ENCODE results near the gene HHATL.

Gene HHATL, protein sequence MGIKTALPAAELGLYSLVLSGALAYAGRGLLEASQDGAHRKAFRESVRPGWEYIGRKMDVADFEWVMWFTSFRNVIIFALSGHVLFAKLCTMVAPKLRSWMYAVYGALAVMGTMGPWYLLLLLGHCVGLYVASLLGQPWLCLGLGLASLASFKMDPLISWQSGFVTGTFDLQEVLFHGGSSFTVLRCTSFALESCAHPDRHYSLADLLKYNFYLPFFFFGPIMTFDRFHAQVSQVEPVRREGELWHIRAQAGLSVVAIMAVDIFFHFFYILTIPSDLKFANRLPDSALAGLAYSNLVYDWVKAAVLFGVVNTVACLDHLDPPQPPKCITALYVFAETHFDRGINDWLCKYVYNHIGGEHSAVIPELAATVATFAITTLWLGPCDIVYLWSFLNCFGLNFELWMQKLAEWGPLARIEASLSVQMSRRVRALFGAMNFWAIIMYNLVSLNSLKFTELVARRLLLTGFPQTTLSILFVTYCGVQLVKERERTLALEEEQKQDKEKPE
- total RNA-seq = 0 to 0.07 reads per million in 2 donors

DNA sequence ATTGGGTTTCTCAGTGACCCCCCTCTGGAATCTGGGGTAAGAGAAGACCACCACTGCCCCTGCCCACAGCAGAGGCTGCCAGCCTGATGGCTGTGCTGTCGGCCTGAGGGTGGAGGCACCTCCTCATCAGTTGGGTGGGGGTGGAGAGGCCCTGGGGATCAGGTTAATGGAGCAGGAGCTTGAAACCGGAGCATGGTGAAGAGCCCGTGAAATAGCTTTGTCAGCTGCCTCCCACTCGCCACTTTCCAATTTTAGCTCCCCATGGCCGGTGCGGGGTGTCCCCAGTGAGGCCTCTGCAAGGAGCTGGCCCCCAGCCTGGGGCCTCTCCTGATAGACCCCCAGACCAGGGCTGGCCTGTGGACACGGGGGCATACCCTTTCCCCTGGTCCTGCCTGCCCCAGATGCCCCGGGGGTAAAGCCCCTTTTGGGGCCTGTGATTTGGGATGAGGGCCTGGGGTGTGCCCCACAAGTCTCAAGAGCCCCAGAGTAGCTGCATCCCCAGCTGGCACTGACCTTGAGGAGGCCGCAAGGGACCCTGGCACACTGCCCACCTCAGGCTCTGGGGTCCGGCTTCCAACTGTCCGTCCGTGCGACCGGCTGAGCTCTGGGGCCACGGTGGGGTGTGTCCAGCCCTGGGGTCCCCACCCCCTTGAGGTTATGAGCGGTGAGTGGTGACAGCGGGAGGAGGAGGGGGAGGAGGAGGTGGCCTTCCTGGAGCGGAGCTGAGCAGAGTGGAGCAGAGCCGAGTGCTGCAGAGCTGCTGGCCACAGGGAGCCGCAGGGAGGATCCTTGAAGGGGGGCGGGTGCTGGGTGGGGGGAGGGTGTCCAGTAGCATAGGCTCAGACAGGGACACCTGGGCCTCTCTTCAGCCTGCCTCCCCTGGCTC lies at the start of gene HHATL:
Gene HHATL (minus strand): TSS at position 733 of the 886 bp plus-strand sequence. CDS start 1,972 bp downstream, outside the sequence.
- DNase-seq = no peak

DNA sequence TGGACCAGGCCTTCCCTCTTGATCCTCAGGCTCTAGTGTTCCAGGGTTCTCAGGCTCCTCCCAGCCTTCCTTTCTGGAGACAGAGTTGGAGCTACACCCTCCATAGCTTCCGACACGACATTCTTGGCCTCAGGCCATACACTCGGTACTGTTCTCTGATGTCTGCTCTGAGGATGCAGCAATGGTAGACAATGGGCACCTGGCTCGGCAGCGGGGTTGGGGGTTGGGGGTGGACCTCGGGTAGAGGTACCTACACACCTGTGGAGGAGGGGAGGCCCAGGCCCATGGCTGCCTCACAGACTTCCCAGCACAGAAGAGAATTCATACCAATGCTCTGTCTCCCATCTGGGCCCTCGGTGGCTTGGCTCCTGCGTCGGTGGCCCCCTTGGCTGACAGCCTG lies 49.0 kb upstream of the HHATL start:
- no peak for DNase-seq

DNA sequence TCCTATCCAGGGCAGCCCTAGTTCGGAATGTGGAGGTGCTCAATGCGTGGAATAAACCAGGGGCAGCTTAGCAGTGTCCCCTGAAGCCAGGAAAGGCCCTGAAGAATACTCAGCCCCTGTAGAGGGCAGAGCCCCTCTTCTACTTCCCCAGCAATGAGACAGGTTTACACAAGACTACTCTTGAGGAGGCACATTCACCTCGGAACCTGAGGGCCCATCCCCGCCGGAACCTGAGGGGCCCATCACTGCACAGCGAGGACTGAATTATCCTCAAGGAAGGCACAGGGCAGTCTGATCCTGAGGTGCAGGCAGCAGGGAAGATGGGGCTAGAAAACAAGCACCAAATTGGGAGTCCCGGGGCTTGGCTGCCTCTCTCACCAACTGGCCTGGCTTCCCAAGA lies 48.2 kb upstream of the HHATL start:
- DNase-seq = no peak

DNA sequence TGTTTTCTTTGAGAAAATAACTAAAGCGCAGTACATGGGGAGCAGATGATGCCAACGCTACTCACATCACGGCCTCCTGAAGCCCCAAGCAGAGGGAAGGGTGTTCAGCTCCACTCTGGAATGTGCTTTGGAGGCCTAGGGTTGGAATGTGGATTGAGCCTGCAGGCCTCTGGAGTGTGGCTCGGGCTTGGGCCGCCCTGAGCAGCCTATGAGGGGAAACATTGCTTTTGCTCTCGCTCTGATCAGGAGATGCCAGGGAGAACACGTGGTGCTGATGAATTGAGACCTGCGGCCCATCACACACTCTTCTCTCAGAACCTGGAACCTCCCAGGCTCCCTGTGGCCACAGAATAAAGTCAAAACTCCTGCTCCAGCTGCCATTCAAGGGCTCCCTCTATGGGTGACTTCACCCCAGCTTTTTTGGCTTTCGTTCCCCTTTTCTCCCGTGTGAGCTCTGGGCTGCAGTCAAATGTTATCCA lies 47.2 kb upstream of the HHATL start:
- DNase-seq = no peak

DNA sequence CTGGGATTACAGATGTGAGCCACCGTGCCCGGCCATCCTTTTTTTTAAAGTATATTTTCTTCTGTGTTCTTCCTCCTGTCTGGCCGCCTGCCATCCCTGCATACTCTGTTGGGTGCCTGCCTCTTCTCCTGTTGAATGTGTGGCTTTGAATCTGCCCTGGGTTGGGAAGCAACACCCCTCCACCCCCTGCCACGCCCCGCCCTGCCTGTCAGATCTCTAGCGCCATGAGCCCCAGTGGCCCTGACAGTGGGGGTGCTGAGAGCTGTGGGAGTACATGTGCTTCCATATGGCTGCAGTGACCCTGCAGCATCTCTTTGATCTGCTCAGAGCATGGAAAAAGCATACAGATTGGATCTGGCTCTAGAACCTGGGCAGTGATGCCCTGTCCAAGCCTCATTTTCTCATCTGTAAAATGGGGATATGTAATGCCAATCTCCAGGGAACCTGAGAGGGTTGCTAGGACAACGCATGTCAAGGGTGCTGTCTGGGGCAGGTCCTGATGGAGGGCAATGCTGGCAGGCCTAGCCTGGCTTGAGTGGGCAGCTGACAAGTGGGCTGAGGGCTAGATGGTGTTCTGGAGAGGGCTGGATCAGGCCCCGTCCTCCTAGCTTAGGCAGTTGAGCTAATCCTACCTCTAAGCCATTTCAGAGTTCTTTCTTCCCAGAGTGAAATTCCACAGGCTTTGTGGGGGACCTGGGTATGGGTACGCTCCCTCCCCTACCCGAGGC lies 46.6 kb upstream of the HHATL start:
- DNase-seq = no peak

DNA sequence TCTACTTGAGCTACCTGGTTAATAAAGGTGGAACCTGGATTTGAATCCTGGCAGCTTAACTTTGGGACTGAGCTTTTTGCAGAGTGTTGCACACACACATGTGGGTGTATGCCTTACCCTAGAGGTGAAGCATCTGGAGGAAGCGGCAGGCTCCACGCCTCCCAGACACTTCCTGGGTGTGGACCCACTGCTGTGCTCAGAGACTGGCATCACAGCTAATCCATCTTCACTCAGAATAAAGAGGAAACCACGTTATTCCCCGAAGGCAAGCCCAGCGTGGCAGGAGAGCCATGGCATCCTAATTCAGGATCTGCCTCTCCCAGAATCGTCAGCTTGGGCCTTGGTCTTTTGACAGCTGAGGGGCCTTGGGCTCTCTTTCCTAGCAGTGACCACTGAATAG lies 45.0 kb upstream of the HHATL start:
- peak in 2 of 5 experiments; percentile 12 to 66 for DNase-seq

DNA sequence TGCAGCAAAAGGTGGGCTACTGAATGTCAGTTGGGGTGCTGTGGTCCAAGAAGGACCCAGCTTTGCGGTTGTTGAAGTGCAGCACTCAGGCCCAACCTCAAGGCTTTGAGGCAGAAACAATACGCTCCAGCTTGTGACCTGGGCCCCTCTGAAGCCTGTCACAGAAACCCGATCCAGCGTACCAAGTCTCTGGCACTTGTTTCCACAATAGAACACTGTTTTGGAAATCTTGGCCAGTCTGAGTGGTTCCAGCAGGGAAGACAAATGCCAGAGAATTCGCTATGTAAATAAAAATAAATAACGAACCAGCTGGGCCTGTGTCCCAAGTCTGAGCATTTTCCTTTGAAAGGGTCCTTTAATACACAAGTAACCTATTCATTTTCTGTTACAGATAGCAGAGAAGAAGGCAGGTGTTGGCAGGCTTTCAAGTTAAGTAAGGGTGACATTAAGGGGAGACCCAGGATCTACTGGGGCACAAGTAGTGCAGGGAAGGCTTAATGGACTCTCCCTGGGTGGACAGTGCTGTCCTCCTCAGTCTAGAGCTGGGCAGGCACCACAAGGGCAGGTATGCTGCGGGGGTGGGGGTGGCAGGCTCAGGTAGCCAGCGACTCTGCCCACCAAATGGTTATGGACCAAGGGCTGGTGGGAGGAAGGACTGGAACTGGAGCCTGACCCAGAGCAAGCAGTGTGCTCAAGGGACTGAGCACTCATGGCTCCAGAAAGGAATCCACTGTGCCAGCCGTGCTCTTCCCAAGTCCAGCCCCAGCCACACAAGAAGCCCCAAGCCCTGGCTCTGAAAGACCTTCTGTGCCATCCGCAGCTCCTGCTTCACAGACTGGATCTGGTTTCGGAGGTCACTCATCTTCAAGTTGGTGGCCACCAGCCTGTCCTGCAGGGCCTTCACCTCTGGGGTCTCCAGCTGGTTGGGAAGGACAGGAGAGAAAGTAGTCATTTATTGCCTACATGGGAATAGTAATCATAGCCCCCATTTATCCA lies 44.2 kb upstream of the HHATL start:
- no peak for DNase-seq

DNA sequence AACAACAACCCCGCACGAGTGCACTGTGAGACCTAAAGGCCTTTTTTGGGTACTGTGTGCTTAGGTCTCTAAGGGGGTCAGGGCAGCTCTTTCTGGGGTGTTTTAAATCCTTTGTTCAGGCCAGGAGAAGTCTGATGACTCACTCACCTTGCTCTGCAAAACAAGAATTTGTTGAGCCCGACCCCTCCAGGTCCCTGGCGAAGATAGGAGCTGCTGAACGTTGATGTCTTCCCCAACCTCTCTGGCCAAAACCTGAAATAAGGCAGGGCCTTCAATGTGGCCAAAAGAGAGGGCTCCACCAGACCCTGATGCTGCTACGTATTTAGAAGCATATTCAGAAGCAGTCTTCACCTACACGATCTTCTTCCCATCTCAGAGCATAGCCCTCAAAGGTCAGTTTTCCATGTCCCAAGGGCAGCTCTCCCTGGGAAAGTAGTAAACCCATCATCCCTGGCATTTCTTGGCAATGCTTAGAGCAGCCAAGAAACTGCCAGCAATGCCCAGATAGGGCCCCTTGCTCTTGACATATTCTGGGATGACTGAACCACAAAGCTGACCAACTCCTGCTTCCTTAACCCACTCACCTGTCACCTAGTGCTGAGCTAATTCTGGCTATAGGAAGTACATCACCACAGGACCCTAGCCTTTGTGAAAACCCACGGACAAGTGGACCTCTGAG lies 43.3 kb upstream of the HHATL start:
- no peak for DNase-seq

DNA sequence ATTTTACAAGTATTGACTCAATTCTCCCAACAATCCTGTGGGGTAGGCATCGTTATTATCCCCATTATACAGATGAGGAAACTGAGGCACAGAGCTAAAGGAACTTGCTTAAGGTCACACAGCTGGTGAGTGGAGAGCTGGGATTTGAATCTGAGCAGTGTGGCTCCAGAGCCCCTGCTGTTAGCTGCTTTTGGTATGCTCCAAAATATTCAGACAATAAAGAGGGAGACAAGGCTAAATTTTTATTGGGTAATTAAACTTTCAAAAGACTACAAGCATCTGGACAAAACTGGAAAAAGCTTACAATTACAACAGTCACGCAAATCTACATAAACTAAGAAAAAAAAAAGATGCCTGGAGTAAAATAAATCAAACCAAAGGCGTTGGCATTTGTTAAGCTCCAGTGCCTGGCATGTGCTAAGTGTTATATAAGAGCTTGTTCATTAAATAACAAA lies 42.7 kb upstream of the HHATL start:
- no peak for DNase-seq

DNA sequence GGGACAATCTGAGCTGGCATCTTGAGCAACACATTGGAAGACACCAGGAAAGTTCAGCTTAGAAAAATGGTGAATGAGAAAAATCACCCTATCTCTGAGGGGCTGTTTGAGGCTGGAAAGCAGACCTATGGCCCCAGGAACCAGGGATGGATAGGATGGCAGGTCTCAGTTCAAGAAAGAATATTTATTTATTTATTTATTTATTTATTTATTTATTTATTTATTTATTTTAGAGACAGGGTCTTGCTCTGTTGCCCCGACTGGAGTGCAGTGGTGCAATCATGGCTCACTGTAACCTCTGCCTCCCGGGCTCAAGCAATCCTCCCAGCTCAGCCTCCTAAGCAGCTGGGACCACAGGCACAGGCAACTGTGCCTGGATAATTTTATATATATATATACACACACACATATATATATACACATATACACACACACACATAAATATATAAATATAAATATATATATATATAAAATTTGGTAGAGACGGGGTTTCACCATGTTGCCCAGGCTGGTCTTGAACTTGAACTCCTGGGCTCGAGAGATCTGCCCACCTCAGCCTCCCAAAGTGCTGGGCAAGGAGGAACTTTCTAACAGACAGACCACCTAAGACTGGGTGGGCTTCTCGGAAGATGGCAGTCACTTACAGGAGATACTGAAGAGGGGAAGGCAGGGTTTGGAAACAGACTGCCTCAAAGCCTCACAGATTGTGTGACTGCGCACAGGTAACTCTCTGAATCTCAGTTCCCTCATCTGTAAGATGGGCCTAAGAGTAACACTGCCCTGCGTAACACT lies 40.8 kb upstream of the HHATL start:
- DNase-seq = no peak

DNA sequence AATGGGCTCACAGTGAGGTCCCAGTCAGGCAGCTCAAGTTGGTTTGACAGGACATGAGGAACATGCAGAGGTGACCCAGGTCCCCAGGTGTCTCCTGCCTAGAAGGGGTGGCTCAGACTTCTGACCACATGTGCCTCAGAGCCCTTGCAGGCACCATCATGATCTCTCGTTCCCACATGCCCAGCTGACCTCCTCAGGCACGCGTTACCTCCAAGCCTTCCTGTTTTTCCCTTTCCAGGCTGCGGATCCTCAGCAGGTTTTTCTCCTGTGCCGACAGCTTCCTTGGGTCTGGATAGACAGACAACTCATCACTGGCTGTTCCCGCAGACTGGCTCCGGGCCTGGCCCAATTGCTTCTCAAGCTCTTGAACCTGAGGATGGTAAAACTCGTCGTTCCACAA lies 40.1 kb upstream of the HHATL start:
- no peak for DNase-seq

DNA sequence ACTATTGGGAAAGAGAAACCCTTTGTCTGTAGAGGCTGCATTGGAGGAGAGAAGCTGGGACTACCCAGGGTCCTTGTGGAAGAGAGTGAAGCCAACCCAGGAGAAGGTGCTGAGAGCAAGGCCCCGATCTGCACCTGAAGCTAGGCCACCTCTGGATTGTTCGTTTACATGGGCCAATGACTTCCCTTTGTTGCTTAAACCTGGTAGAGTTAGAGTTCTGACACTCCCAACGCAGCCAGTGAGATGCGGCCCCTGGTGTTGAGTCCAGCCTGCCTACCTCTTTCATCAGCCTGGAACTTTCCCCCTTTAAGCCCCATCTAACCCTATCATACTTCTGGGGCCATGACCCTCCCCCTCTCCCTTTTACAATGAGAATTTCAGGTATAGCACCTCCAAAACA lies 39.7 kb upstream of the HHATL start:
- DNase-seq = no peak

DNA sequence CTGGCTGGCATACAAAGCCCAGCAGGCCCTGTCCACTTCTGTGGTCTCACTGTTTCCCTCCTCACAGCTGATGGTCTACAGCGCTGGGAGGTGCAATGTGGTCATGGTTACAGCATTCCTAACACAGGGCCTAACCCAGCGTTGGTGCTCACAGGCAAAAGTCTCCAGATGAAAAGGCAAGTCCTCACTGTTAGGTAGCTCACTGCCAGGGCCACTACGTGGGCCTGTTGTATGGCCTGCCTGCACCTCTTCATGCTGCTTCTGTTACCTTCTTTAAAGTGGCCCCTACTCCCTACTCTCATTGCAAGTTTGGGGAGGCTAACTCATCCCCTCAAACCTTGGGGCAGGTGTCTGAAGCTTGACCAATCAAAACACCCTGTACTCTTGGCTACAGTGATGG lies 39.2 kb upstream of the HHATL start:
- no peak for DNase-seq

DNA sequence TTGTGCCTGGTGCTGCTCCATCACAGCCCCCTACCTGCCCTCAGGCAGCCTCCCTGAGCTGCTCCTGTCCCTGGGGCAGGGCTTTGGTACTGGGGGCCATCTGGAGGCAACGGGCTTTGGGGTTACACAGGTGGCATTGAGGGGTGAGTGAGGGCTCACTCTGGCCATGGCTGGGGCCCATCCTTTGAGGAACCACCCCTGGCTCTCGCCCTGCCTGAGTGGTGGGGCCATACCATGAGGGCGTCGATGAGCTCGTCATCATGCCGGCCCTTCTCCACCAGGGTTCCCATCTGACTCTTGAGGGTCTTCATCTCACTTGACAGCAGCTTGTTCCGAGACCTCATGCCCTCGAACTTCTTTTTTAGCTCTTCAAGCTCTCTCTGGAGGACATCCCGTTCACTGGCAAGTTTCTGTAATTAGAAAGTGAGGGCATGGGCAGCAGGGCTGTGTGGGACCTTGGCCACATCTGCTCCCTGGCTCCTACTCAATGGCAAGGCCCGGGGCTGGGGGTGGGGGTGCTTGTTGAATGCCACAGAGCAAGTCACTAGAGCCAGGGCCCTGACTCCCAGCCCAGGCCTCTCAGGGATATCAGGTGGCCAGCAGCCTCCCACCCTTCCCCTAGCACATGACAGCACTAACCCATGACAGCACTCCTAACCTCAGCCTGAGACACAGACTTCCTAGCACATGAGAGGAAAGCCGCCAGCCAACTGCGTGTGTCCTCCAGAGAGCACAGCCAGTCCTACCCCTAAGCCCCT lies 37.0 kb upstream of the HHATL start:
- no peak for DNase-seq

DNA sequence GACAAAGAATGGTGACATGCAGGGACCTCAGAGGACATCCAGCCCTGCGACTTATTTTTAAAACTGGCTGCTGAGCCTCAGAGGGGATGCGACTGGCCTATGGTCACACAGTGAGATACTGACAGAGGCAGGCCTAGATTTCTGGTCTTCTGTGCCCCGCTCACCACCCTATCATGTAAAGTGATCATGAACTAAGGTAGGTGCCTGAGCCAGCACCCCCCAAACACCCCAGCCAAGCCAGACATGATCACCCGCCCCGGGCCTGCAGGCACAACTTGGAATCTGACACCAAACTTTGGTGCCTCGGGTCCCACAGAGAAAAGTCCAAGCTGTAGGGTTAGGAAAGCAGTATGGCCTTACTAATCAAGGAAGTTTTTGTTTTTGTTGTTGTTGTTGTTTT lies 33.9 kb upstream of the HHATL start:
- no peak for DNase-seq

DNA sequence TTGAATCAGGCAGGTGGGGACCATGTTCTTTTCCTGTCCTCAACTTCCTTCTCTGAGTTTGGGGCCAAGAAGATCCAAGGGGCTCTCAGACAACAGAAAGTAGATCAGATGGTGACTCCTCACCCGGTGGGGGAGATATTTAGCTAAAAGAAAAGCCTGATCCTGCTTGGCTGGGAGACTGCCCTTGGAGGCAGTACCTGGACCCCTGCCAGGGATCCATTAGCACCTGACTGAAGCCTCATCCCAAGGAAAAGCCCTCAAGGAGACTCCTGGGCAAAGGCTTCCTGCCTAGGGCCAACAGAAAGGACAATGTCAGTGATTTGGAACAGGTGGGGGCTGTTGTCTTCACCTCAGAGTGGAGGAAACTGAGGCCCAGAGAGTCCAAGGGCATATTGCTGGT lies 33.5 kb upstream of the HHATL start:
- no peak for DNase-seq

DNA sequence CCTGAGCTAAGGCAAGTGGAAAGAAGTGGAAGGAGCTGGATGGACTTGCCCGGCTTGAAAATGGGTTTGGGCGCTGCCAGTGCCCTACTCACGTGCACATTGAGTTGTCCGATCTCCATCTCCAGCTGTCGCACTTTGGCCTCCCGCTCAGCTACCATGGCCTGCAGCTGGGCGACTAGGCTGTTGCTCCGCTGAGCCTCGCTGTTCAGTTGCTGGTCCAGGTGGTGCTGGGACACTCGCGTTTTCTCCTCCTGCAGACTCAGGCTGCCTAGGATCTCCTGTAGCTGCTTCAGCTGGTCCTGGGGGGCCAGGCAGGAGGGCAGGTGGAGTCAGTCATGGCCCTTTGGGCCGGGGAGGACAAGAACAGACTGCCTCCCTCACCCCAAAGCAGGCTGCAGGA lies 33.0 kb upstream of the HHATL start:
- DNase-seq = no peak

DNA sequence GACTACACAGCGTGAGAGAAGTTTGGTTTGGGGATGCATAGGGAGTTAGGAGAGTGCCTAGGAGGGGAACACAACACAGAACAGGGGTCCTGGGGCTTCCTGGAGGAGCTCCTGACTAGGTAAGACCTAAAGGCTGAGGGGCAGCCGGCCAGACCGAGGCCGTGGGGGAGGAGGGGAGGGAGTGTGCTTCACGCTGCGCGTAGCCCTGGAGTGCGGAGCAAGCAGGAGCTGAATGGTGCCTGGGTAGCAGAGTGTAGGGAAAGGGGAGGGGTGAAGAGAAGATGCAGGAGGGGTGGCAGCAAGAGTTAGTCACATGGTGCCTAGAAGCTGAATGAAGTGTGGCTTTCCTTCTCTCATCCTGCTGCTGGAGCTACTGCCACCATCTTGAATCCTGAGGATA lies 32.4 kb upstream of the HHATL start:
- no peak for DNase-seq

DNA sequence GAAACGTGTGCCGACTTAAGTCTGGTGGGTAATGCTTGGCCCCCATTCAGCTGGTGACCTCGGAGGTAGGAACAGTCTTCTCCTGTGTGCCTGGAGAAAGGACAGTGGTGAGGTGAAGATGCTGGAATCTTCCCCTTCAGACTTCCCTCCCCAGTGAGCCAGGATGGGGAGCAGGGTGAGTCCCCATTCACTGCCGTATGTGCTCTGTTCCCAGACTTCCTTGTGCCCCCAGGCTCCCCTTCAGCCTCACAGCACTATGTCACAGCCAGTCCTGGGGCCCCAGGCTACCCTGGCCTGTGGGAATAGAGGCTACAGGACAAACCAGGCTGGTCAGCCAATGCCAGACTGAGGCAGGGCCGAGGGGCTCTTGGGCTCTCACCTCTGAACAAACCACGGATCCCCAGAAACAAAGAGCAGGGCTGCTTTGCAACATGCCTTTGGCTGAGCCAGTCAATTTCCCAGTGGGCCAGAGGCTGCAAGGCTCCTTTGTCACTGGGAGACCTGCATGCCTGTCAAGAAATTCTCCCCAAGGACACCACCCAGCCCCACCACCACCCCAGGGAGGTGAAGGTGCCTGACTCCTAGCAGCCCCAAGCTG lies 31.8 kb upstream of the HHATL start:
- DNase-seq = no peak
